B cell (primary cell): ENCODE results near the gene NDUFS3. TPM values are rescaled to one million over a fixed set of nuclear protein-coding genes. Genes with fewer than 3 reads are reported as not detected.
A peak's percentile ranks its signal among the peaks of the same experiment; 100 is the strongest.

Source experiments
- ATAC-seq: fragments of 200-7000 bp; cut with Tn5 transposase; one replicate; pipeline ENCODE4 v1.10.0; 2021; ENCODE audit warnings: low read depth, mild to moderate bottlenecking, moderate number of reproducible peaks, moderate library complexity
- CTCF ChIA-PET: fragments of 350-600 bp; sonication (Branson Sonifier 250); formaldehyde crosslinking; loops from one replicate; lab custom pipeline; 2021; ENCODE audit warnings: antibody characterized with exemption, inconsistent platforms; lab: Charles Lee
- POLR2A ChIA-PET: fragments of 350-600 bp; sonication (Branson Sonifier 250); formaldehyde crosslinking; loops from one replicate; lab custom pipeline; 2021; ENCODE audit warnings: antibody characterized with exemption; lab: Charles Lee
- DNase-seq: peaks from one replicate; pipeline ENCODE4 v3.0.0; 2013
- H2AFZ ChIP-seq: 2 replicates; pipeline ENCODE4 v1.6.1; 2012; ENCODE audit warnings: mild to moderate bottlenecking, low read depth, low read length; ENCODE audit not compliant: insufficient read depth, poor library complexity, severe bottlenecking
- H3K27ac ChIP-seq, 2 donors: 1 replicate in 1 of 2; 2 replicates in 1 of 2; pipeline ENCODE4 v1.5.1; 2012 to 2013; ENCODE audit warnings: low read length in 2 of 2, mild to moderate bottlenecking in 2 of 2, moderate library complexity in 1 of 2
- H3K27me3 ChIP-seq, 4 experiments: fragments of 200-600 bp in 1 of 4; sonication (generic) in 1 of 4; replicated peaks in 1 of 4; 1 replicate in 2 of 4; 2 replicates in 2 of 4; pipeline versions ENCODE4 v1.6.1 to v1.7.0; 2013 to 2016; ENCODE audit warnings: low read length in 3 of 4, mild to moderate bottlenecking in 2 of 4, mixed read lengths in 1 of 4, moderate library complexity in 1 of 4; ENCODE audit not compliant: insufficient read depth in 4 of 4, control insufficient read depth in 3 of 4; ENCODE audit errors: control extremely low read depth in 1 of 4
- H3K36me3 ChIP-seq, 2 experiments: replicated peaks in 1 of 2; 1 replicate in 1 of 2; 2 replicates in 1 of 2; pipeline versions ENCODE4 v1.6.1 to v1.7.1; 2013; ENCODE audit warnings: low read length in 1 of 2; ENCODE audit not compliant: insufficient read depth in 2 of 2, control insufficient read depth in 1 of 2; ENCODE audit errors: control extremely low read depth in 1 of 2, extremely low read depth in 1 of 2
- H3K4me1 ChIP-seq, 2 donors: fragments of 200-600 bp in 1 of 2; sonication (generic) in 1 of 2; 1 replicate in 1 of 2; 2 replicates in 1 of 2; pipeline versions ENCODE4 v1.5.1 to v1.6.1; 2013 to 2017; ENCODE audit warnings: low read length in 2 of 2; ENCODE audit not compliant: control insufficient read depth in 2 of 2, insufficient read depth in 2 of 2
- H3K4me2 ChIP-seq: replicated peaks from 2 replicates; pipeline ENCODE3; 2012; ENCODE audit warnings: mild to moderate bottlenecking, low read depth, low read length; ENCODE audit not compliant: poor library complexity, severe bottlenecking
- H3K4me3 ChIP-seq, 5 experiments: fragments of 200-600 bp in 1 of 5; sonication (generic) in 1 of 5; 1 replicate in 3 of 5; 2 replicates in 2 of 5; pipeline versions ENCODE4 v1.5.1 to v1.7.0; 2011 to 2016; ENCODE audit warnings: low read length in 4 of 5, mild to moderate bottlenecking in 4 of 5, low read depth in 2 of 5, control low read depth in 1 of 5, moderate library complexity in 1 of 5; ENCODE audit not compliant: insufficient read depth in 1 of 5; ENCODE audit errors: control extremely low read depth in 1 of 5, extremely low read depth in 1 of 5
- H3K79me2 ChIP-seq: fragments of 200-600 bp; sonication (generic); one replicate; pipeline ENCODE4 v1.6.0; 2016; ENCODE audit warnings: low read length; ENCODE audit not compliant: control insufficient read depth, insufficient read depth
- H3K9ac ChIP-seq: fragments of 200-600 bp; sonication (generic); 2 replicates; pipeline ENCODE4 v1.6.1; 2017; ENCODE audit warnings: mild to moderate bottlenecking, low read length, moderate library complexity
- H3K9me3 ChIP-seq, 3 donors: one replicate each; pipeline versions ENCODE4 v1.6.1 to v1.7.1; 2013; ENCODE audit warnings: low read length in 2 of 3; ENCODE audit not compliant: control insufficient read depth in 2 of 3, insufficient read depth in 1 of 3; ENCODE audit errors: control extremely low read depth in 1 of 3
- H4K20me1 ChIP-seq: 2 replicates; pipeline ENCODE4 v1.6.0; 2012; ENCODE audit warnings: mild to moderate bottlenecking, low read length; ENCODE audit not compliant: insufficient read depth, control insufficient read depth, poor library complexity, severe bottlenecking
- H3K27ac Mint-ChIP-seq: one replicate; pipeline ENCODE4 v1.8.0; 2021; ENCODE audit warnings: mixed read lengths
- H3K27me3 Mint-ChIP-seq: one replicate; pipeline ENCODE4 v1.8.0; 2021; ENCODE audit warnings: mixed read lengths
- H3K4me1 Mint-ChIP-seq: one replicate; pipeline ENCODE4 v1.8.0; 2021; ENCODE audit warnings: mixed read lengths
- H3K4me3 Mint-ChIP-seq: one replicate; pipeline ENCODE4 v1.8.0; 2021; ENCODE audit warnings: mixed read lengths
- H3K9me3 Mint-ChIP-seq: one replicate; pipeline ENCODE4 v1.8.0; 2022; ENCODE audit warnings: mixed read lengths; ENCODE audit not compliant: insufficient read depth
- EZH2 ChIP-seq: IDR thresholded peaks from 2 replicates; pipeline ENCODE4 v1.6.1; 2012; ENCODE audit warnings: borderline replicate concordance, low read depth, mild to moderate bottlenecking, moderate library complexity, low read length; ENCODE audit not compliant: insufficient read depth, poor library complexity, severe bottlenecking
- WGBS: methylation state at CpG from one replicate; pipeline ENCODE4 v1.1.5; 2013; ENCODE audit warnings: missing lambda C conversion rate; ENCODE audit not compliant: insufficient coverage; 5-methylcytosine and 5-hydroxymethylcytosine counted together
- intact Hi-C: fragments of 100-400 bp; cut with micrococcal nuclease; formaldehyde crosslinking; loops from one replicate; pipeline ENCODE4 v1.10.0; 2022
- polyA plus RNA-seq: library from polyadenylated mRNA; depleted of rRNA; stranded (reverse); fragments of >200 nt; gene quantifications from 2 replicates; pipeline ENCODE4 v1.2.3, GENCODE V29; 2012
- total RNA-seq, 2 donors: library from RNA; stranded (reverse); fragments of 120-200 nt in 1 of 2; gene quantifications; 1 replicate in 1 of 2; 2 replicates in 1 of 2; pipeline versions ENCODE4 v1.2.3 to v1.2.4, GENCODE V29; 2013 to 2022
- TF ChIP-seq, protein P1 (sequence below): fragments of 200-600 bp; IDR thresholded peaks from one replicate; pipeline ENCODE4 v1.8.0; 2022; ENCODE audit warnings: antibody characterized with exemption, mild to moderate bottlenecking

The NDUFS3 gene
- total and polyA plus RNA-seq, 2 donors (not counting 1 experiment from before 2014, with no cell fraction given) = 78.5 to 79.5 TPM

GRCh38 chr11:47565340-47566148 lies 13.3 kb upstream of the NDUFS3 start, which contains the start of gene PTPMT1:
PTPMT1 (plus strand) TSS chr11:47565599; CDS start chr11:47565623, 24 bp downstream.
- Histone ChIP-seq H3K4me1 (peaks cover 8 to 17% of the 10 kb centered on the region in 2 donors), H3K36me3 (peaks cover 0 to 9% of the 10 kb centered on the region in 2 experiments), H3K27me3 (no peaks in the 10 kb centered on the region), H3K9ac (peak within 1 kb of the TSS; percentile 97), H3K4me2 (peak within 1 kb of the TSS; percentile 99), H3K4me3 (peak within 1 kb of the TSS; percentile 59 to 90 (median 83)), H3K9me3 (no peaks in the 10 kb centered on the region), H3K79me2 (peaks cover 66% of the 10 kb centered on the region), H4K20me1 (no peaks in the 10 kb centered on the region), H2AFZ (peak within 1 kb of the TSS; percentile 99), H3K27ac (peak within 1 kb of the TSS; percentile 81 to 89)
- no peaks in the 10 kb centered on the region for H3K9me3 Mint-ChIP-seq
- H3K27me3 Mint-ChIP-seq = no peaks in the 10 kb centered on the region
- DNase-seq (peak; percentile 77), ATAC-seq (peak; percentile 94)
- H3K4me1 Mint-ChIP-seq = peaks cover 20% of the 10 kb centered on the region
- H3K27ac Mint-ChIP-seq = peak within 1 kb of the TSS; percentile 87
- WGBS = under 1% methylated on average over 86 of the region's 86 CpGs
- POLR2A ChIA-PET = interaction anchor here (0.5 to 1.9 kb wide), 6 partner anchors 12 to 137 kb away, joined by 3 to 18 read pairs (median 6); partner anchors contain the start of genes CELF1, KBTBD4 and NDUFS3
- peak within 1 kb of the TSS; percentile 85 for H3K4me3 Mint-ChIP-seq
- intact Hi-C loops = loop anchor here (1.0 to 2.0 kb wide), 2 partner anchors 12 to 13 kb away; partner anchors contain the start of genes CELF1, KBTBD4 and NDUFS3
- TF ChIP-seq, protein P1, sequence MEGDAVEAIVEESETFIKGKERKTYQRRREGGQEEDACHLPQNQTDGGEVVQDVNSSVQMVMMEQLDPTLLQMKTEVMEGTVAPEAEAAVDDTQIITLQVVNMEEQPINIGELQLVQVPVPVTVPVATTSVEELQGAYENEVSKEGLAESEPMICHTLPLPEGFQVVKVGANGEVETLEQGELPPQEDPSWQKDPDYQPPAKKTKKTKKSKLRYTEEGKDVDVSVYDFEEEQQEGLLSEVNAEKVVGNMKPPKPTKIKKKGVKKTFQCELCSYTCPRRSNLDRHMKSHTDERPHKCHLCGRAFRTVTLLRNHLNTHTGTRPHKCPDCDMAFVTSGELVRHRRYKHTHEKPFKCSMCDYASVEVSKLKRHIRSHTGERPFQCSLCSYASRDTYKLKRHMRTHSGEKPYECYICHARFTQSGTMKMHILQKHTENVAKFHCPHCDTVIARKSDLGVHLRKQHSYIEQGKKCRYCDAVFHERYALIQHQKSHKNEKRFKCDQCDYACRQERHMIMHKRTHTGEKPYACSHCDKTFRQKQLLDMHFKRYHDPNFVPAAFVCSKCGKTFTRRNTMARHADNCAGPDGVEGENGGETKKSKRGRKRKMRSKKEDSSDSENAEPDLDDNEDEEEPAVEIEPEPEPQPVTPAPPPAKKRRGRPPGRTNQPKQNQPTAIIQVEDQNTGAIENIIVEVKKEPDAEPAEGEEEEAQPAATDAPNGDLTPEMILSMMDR = no peak
- TF ChIP-seq EZH2 = no peak
- CTCF ChIA-PET = interaction anchor here (0.7 to 2.5 kb wide), 3 partner anchors 12 to 987 kb away, joined by 3 to 19 read pairs (median 7); partner anchors contain the start of genes CELF1 and KBTBD4
